ENCODE measurements around the gene MDP1.
A peak's percentile ranks its signal among the peaks of the same experiment; 100 is the strongest.
"Not testable (repeated sequence)": the region's sequence is repeated elsewhere in the genome, so short reads cannot be mapped to it uniquely, and the experiment has no call there.

The MDP1 gene

DNA sequence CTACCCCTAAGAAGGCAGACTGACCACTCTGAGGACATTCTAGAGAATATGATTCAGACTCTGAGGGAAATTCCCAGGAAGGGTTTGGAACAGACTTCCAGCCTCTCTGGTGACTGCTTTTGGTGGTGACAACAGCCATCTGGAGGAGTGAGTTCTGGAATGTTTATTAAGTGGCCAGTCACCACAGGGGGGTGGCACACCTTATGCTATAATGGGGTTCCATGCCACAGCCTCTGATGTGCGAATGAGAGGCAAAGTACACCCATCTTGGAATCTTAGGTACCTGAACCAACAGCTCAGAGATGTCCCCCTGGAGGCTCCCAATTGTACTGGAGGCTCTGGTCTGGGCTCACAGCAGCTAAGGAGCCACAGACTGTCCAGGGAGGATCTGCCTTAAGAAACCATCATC is 36.0 kb upstream of the MDP1 start:
- no peak for DNase-seq (ENCODE audit: low read depth in 1 of 2, low spot score in 1 of 2)

DNA sequence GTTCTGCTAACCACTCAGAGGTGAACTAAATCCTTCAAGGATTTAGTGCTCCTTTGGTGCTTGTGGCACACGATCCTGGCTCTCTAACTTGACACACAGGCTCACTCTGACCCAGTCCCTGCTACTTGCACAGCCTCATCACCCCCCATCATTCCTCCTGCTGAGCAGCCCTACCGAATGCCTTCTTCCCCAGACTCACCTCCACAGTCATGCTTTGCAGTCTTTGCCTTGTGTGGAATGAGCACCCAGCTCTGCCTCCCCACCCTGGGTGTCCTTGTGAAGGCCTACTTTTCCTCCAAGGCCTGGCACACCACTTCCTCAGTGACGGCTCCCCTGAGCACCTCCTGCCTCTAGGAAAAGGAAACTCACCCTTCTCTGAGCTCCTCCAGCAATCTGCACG is 34.5 kb upstream of the MDP1 start:
- no peak for DNase-seq (ENCODE audit: low read depth in 1 of 2, low spot score in 1 of 2)

DNA sequence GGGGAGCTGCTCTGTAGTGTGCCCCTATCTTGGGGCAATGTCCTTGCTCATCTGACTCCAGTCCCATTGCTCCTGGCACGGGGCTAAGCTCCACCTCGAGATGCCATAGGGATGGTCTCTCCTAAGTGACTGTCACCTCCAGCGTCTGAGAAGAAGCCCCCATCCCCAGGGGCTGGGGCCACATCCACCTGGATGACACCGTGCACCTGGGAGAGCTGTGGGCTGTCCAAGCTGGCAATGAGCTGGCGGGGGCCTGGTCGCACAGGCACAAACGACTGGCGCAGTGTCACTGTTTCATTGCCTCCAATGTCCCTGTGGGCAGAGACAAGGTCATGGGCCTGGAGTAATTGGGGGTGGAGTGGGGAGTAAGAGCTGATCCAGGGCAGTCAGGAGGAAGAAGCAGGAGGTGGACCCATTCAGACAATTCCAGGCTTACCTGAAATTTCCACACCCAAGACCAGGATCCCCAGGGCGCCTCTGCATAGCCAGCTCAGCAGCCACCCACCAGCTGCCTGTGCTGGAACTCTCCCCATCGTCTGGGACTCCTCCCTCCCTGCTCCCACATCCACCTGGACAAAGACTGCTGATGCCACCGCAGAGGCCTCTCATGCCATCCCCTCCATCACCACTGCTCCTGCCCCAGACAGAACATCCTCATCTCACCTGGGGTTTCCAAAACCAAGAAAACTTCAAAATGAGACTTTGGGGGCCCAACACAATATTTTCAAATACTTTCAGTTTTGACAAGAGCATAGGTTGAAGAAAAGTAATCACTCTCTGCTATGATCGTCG is 33.6 kb upstream of the MDP1 start:
- no peak for DNase-seq (ENCODE audit: low read depth in 1 of 2, low spot score in 1 of 2)

DNA sequence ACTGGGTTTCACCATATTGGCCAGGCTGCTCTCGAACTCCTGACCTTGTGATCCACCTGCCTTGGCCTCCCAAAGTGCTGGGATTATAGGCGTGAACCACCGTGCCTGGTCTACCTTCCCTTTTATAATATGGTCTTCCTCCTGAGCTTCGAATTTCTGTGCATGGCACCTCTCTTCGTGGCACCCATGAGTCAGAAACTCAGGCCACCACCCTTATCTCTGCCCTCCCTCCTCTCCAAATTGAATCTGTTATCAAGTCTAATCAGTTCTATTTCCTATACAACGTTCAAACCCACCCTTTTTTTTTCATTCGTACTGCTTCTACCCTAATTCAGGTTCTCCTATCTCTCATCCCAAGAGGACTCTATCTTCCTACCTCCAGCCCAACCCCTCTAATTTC is 31.6 kb upstream of the MDP1 start:
- DNase-seq (ENCODE audit: low read depth in 1 of 2, low spot score in 1 of 2): no peak

GRCh38 chr14:24246765-24247212 is 30.9 kb upstream of the MDP1 start:
- no peak for DNase-seq (ENCODE audit: low read depth in 1 of 2, low spot score in 1 of 2)

DNA sequence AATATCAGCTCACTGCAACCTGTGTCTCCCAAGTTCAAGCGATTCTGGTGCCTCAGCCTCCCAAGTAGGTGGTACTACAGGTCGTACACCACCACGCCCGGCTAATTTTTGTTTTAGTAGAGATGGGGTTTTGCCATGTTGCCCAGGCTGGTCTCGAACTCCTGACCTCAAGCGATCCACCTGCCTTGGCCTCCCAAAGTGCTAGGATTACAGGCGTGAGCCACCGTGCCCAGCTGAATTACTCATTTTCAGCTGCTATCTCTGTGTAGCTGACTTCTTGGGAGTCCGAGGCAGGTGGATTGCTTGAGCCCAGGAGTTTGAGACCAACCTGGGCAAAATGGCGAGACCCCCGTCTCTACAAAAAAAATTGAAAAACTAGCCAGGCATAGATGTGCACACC is 29.5 kb upstream of the MDP1 start:
- not testable (repeated sequence) for DNase-seq (ENCODE audit: low read depth in 1 of 2, low spot score in 1 of 2)

GRCh38 chr14:24243336-24243836 is 27.5 kb upstream of the MDP1 start:
- no peak for DNase-seq (ENCODE audit: low read depth in 1 of 2, low spot score in 1 of 2)

GRCh38 chr14:24241829-24242443 is 26.1 kb upstream of the MDP1 start:
- peak in 1 of 2 donors; percentile 87 for DNase-seq (ENCODE audit: low read depth in 1 of 2, low spot score in 1 of 2)

- no peak for DNase-seq (ENCODE audit: low read depth in 1 of 2, low spot score in 1 of 2)
Observed at GRCh38 chr14:24240110-24240918, 24.4 kb upstream of the MDP1 start.

DNA sequence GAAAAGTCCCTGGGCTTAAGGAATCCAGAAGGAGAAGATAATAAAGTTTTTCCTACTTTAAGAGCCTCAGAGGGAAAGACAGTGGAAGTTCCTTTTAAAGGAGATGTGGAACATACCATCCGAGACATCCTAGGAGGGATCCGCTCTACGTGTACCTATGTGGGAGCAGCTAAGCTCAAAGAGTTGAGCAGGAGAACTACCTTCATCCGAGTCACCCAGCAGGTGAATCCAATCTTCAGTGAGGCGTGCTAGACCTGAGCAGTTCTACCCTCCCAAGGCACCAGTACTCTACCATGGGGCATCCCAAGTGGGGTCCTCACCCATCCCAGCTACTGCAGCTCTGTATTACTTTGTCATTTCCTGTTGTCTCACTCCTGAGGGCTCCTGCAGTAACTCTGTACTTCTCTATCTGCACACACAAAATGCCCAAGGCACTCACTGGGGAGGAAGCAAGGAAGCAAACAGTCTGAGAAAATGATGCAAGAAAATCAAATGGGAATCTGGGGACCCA is 22.7 kb upstream of the MDP1 start:
- DNase-seq (ENCODE audit: low read depth in 1 of 2, low spot score in 1 of 2): no peak

DNA sequence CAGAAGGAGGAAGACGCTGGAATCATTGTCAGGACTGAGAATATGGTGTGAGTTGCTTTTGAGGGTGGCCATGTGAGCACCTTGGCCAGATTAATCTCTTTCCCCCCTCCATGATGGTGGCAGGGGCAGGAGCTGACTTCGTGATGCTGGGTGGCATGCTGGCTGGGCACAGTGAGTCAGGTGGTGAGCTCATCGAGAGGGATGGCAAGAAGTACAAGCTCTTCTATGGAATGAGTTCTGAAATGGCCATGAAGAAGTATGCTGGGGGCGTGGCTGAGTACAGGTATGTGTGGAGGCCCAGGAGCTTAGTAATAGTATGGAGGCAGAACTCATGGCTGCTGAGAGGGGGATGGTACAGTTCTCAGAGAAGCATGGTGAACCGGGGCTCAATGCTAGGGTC is 22.3 kb upstream of the MDP1 start:
- no peak for DNase-seq (ENCODE audit: low read depth in 1 of 2, low spot score in 1 of 2)

GRCh38 chr14:24237463-24237955 is 21.6 kb upstream of the MDP1 start:
- DNase-seq (ENCODE audit: low read depth in 1 of 2, low spot score in 1 of 2): no peak

GRCh38 chr14:24236689-24237462 is 21.0 kb upstream of the MDP1 start:
- no peak for DNase-seq (ENCODE audit: low read depth in 1 of 2, low spot score in 1 of 2)

- DNase-seq (ENCODE audit: low read depth in 1 of 2, low spot score in 1 of 2): no peak
Observed at GRCh38 chr14:24235804-24236688, 20.2 kb upstream of the MDP1 start.

- DNase-seq (ENCODE audit: low read depth in 1 of 2, low spot score in 1 of 2): no peak
Observed at GRCh38 chr14:24234095-24235005, 18.5 kb upstream of the MDP1 start.

- DNase-seq (ENCODE audit: low read depth in 1 of 2, low spot score in 1 of 2): no peak
Observed at GRCh38 chr14:24233538-24233866, 17.6 kb upstream of the MDP1 start.

- peak in 1 of 2 donors; percentile 40 for DNase-seq (ENCODE audit: low read depth in 1 of 2, low spot score in 1 of 2)
Observed at GRCh38 chr14:24232645-24233537, 17.0 kb upstream of the MDP1 start, which contains the start of gene GMPR2. Gene GMPR2, plus strand, starts transcription at chr14:24232929. Its CDS starts 325 bp downstream, at chr14:24233254.

Data from stimulated activated CD4-positive, alpha-beta T cell treated with anti-CD3 and anti-CD28 coated beads, Interleukin-15, amount 100 ng/mL, for 1 hour (primary cell).